Gastroesophageal sphincter (tissue), 4 donors: ENCODE results near the gene COL18A1. TPM values are rescaled to one million over a fixed set of nuclear protein-coding genes. Genes with fewer than 3 reads are reported as not detected.
"Not testable (repeated sequence)": the region's sequence is repeated elsewhere in the genome, so short reads cannot be mapped to it uniquely, and the experiment has no call there.

Source experiments
- ATAC-seq: fragments of 150-250 bp; one replicate; pipeline ENCODE4 v1.9.1; 2016; ENCODE audit warnings: mild to moderate bottlenecking, moderate library complexity
- H3K27ac ChIP-seq, 4 donors: fragments of 200-600 bp; sonication (generic) in 3 of 4; 1 replicate in 3 of 4; 2 replicates in 1 of 4; pipeline ENCODE4 v1.5.1; 2016 to 2019
- H3K27me3 ChIP-seq: fragments of 200-600 bp; sonication (generic); one replicate; pipeline ENCODE4 v1.5.1; 2019
- H3K36me3 ChIP-seq, 2 donors: fragments of 200-600 bp; sonication (generic); one replicate each; pipeline ENCODE4 v1.5.1; 2019; ENCODE audit warnings: control low read depth in 1 of 2
- H3K4me1 ChIP-seq, 3 donors: fragments of 200-600 bp; sonication (generic); 1 replicate in 2 of 3; 2 replicates in 1 of 3; pipeline ENCODE4 v1.5.1; 2016 to 2019; ENCODE audit warnings: control low read depth in 2 of 3
- H3K4me3 ChIP-seq, 2 donors: fragments of 200-600 bp; sonication (generic); one replicate each; pipeline ENCODE4 v1.5.1; 2019; ENCODE audit warnings: mild to moderate bottlenecking in 1 of 2, moderate library complexity in 1 of 2
- H3K9me3 ChIP-seq, 3 donors: fragments of 200-600 bp; sonication (generic); one replicate each; pipeline ENCODE4 v1.5.1; 2017 to 2019; ENCODE audit warnings: control low read depth in 2 of 3
- EP300 ChIP-seq: sonication (generic); formaldehyde crosslinking; IDR thresholded peaks from one replicate; pipeline ENCODE4 v1.6.1; 2017; ENCODE audit warnings: antibody characterized with exemption, mild to moderate bottlenecking
- POLR2A ChIP-seq, 2 donors: fragments of 450-650 bp; IDR thresholded peaks; one replicate each; pipeline ENCODE4 v1.6.1; 2017; ENCODE audit warnings: antibody characterized with exemption in 2 of 2, mild to moderate bottlenecking in 2 of 2, moderate library complexity in 1 of 2
- POLR2AphosphoS5 ChIP-seq: sonication (generic); formaldehyde crosslinking; IDR thresholded peaks from one replicate; pipeline ENCODE4 v1.6.1; 2017; ENCODE audit warnings: antibody characterized with exemption
- WGBS, 2 donors: methylation state at CpG; one replicate each; pipeline ENCODE4 v1.1.5; 2018; ENCODE audit warnings: low coverage in 1 of 2; 5-methylcytosine and 5-hydroxymethylcytosine counted together
- total RNA-seq, 4 donors: library from RNA; depleted of rRNA; stranded (reverse); fragments of >200 nt; gene quantifications; one replicate each; pipeline ENCODE4 v1.1.0, GENCODE V29; 2016
- TF ChIP-seq, protein P1 (sequence below), 4 experiments: fragments of 200-600 bp in 2 of 4; fragments of 450-650 bp in 2 of 4; sonication (generic) in 1 of 4; IDR thresholded peaks; one replicate each; pipeline ENCODE4 v1.5.1; 2017 to 2019; ENCODE audit warnings: antibody characterized with exemption in 4 of 4, mild to moderate bottlenecking in 2 of 4, moderate library complexity in 2 of 4

The COL18A1 gene
- total RNA-seq, 4 donors from 2014 or later, result 69.3 to 116 (median 78.4) TPM

DNA sequence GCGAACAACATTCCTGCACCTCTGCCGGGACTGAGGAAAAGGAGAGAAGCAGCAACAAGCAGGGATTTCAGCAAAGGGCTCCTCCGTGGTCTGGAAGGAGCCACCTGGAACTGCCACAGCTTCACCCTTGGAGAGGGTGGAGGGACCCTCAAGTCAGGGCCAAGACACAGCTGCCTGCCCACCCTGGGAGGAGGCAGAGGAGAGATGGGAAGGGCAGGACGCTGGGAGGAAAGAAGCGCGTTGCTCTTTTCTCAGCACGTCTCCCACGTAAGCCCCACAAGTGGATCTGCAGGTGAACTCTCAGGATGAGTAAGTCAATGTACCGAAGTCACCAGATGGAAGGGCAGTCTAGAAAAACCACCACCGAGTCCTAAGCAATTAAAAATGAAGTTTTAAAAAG lies 97.6 kb downstream of the COL18A1 start:
- WGBS, 2 donors, result 64 to 77% methylated on average over 7 to 9 of the region's 10 CpGs
- no peaks in the 10 kb centered on the region for H3K9me3 ChIP-seq
- TF ChIP-seq POLR2AphosphoS5 (no peak), EP300 (no peak), POLR2A (IDR thresholded peaks at IDR 0.05) (no peak)
- TF ChIP-seq, protein P1, sequence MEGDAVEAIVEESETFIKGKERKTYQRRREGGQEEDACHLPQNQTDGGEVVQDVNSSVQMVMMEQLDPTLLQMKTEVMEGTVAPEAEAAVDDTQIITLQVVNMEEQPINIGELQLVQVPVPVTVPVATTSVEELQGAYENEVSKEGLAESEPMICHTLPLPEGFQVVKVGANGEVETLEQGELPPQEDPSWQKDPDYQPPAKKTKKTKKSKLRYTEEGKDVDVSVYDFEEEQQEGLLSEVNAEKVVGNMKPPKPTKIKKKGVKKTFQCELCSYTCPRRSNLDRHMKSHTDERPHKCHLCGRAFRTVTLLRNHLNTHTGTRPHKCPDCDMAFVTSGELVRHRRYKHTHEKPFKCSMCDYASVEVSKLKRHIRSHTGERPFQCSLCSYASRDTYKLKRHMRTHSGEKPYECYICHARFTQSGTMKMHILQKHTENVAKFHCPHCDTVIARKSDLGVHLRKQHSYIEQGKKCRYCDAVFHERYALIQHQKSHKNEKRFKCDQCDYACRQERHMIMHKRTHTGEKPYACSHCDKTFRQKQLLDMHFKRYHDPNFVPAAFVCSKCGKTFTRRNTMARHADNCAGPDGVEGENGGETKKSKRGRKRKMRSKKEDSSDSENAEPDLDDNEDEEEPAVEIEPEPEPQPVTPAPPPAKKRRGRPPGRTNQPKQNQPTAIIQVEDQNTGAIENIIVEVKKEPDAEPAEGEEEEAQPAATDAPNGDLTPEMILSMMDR (IDR thresholded peaks at IDR 0.05), result no peak
- H3K36me3 ChIP-seq, result peaks cover 0 to 55% of the 10 kb centered on the region in 2 donors
- H3K27ac ChIP-seq, result no peak overlapping the region
- no peaks in the 10 kb centered on the region for H3K4me1 ChIP-seq
- ATAC-seq, result no peak
- H3K4me3 ChIP-seq, result no peak overlapping the region
- H3K27me3 ChIP-seq, result no peaks in the 10 kb centered on the region

DNA sequence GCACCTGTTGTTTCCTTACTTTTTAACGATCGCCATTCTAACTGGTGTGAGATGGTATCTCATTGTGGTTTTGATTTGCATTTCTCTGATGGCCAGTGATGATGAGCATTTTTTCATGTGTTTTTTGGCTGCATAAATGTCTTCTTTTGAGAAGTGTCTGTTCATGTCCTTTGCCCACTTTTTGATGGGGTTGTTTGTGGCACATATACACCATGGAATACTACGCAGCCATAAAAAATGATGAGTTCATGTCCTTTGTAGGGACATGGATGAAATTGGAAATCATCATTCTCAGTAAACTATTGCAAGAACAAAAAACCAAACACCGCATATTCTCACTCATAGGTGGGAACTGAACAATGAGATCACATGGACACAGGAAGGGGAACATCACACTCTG lies 98.3 kb downstream of the COL18A1 start:
- 93 to 100% methylated on average over 1 to 3 of the region's 4 CpGs for WGBS, 2 donors
- ATAC-seq, H3K27ac ChIP-seq, H3K4me3 ChIP-seq, H3K27me3 ChIP-seq, H3K9me3 ChIP-seq, H3K4me1 ChIP-seq: not testable (repeated sequence)
- peaks cover 0 to 49% of the 10 kb centered on the region in 2 donors for H3K36me3 ChIP-seq

DNA sequence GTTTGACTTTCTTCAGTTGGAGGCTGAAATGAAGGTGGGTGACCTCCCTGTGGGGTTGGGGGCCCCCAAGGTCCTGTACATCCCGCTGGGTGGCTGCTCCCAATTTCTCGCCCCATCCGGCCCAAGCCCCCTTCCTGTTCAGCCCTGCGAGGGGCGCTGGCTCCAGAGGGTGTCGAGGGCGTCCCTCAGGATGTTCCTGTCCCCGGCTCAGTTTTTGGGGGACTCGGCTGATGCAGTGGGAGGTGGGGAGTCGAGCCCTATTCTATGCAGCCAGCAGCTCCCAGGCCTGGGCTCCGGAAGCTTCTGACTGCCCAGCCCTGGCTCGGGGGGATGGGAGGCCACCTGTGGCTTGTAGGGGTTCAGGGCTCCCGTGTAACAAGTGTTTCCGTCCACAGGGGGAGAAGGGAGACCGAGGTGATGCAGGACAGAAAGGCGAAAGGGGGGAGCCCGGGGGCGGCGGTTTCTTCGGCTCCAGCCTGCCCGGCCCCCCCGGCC lies 99.1 kb downstream of the COL18A1 start:
- no peaks in the 10 kb centered on the region for H3K27me3 ChIP-seq
- no peaks in the 10 kb centered on the region for H3K9me3 ChIP-seq
- H3K36me3 ChIP-seq, result peaks cover 0 to 47% of the 10 kb centered on the region in 2 donors
- no peak overlapping the region for H3K4me3 ChIP-seq
- no peak overlapping the region for H3K27ac ChIP-seq
- no peak for ATAC-seq
- no CpG with 5 or more reads among the region's 22 CpGs for WGBS, 2 donors
- no peak for TF ChIP-seq POLR2AphosphoS5
- TF ChIP-seq POLR2A (IDR thresholded peaks at IDR 0.05), result no peak
- TF ChIP-seq, protein P1 (IDR thresholded peaks at IDR 0.05), result no peak
- no peak for TF ChIP-seq EP300
- H3K4me1 ChIP-seq, result no peaks in the 10 kb centered on the region

DNA sequence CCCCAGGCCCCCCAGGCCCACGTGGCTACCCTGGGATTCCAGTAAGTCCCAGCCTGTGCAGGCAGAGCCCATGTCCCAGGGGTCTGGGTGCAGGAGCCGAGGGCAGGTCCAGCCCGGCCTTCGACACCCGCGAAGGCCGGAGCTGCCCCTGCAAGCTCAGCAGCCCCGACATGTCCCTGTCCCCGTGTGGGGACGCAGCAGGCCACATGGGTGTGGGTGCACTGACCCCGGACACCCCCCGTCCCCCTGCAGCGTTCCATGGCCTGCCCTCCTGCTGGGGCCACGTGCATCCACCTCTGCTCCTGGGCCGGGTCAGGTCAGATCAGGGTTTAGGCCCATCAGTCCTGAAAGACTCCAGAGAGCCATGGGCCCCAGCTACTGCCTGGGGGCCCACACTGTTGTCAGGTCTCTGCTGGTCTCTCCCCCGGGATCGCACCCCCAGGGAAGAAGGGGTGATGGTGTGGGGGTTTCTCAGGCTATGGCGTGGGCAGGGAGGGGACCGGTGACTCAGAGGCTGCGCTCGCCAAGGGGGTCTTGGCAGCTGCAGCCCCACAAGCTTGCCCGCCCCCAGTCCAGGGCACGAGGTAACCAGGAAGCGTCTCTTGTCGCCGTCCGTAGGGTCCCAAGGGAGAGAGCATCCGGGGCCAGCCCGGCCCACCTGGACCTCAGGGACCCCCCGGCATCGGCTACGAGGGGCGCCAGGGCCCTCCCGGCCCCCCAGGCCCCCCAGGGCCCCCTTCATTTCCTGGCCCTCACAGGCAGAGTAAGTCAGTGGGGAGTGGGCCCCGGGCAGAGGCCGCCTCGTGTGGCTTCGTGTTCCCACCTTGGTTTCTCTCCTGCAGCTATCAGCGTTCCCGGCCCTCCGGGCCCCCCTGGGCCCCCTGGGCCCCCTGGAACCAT lies 99.8 kb downstream of the COL18A1 start:
- H3K9me3 ChIP-seq, result no peaks in the 10 kb centered on the region
- ATAC-seq, result no peak
- no peak for TF ChIP-seq POLR2A (IDR thresholded peaks at IDR 0.05)
- TF ChIP-seq EP300, result no peak
- TF ChIP-seq, protein P1 (IDR thresholded peaks at IDR 0.05), result no peak
- no peak for TF ChIP-seq POLR2AphosphoS5
- WGBS, 2 donors, result no CpG with 5 or more reads among the region's 41 CpGs
- no peak overlapping the region for H3K4me3 ChIP-seq
- peaks cover 0 to 47% of the 10 kb centered on the region in 2 donors for H3K36me3 ChIP-seq
- no peak overlapping the region for H3K27ac ChIP-seq
- no peaks in the 10 kb centered on the region for H3K27me3 ChIP-seq
- no peaks in the 10 kb centered on the region for H3K4me1 ChIP-seq

DNA sequence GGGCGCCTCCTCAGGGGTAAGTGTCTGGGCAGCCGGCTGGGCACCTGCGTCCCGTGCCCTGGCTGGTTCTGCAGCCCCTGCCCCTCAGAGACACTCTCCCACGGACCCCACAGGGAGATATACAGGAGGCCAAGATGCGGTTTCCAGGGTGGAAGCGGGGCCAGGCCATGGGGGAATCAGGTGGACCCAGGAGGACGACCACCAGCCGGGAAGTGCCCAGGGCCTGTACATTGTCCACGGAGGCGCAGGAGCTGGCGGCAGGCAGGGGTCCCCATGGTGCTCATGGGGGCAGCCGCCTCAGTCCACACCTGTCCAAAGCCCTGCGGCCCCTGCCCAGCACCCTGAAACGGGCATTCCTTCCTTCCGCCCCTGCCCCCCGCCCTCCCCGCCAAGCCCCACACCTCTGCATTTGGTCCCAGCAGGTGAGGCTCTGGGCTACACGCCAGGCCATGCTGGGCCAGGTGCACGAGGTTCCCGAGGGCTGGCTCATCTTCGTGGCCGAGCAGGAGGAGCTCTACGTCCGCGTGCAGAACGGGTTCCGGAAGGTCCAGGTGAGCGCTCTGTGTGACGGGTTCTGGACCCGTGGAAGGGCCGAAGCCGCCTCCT lies 100.6 kb downstream of the COL18A1 start:
- Histone ChIP-seq H3K9me3 (no peaks in the 10 kb centered on the region), H3K4me1 (no peaks in the 10 kb centered on the region), H3K27me3 (no peaks in the 10 kb centered on the region), H3K4me3 (no peak overlapping the region), H3K36me3 (peaks cover 0 to 54% of the 10 kb centered on the region in 2 donors), H3K27ac (no peak overlapping the region)
- ATAC-seq, result no peak
- WGBS, 2 donors, result 84% methylated on average over 8 of the region's 33 CpGs; no CpG with 5 or more reads in 1 of the 2 donors
- TF ChIP-seq POLR2A (IDR thresholded peaks at IDR 0.05), result no peak
- TF ChIP-seq, protein P1 (IDR thresholded peaks at IDR 0.05), result no peak
- no peak for TF ChIP-seq EP300
- no peak for TF ChIP-seq POLR2AphosphoS5
